ENCODE results near the gene EXOSC10. TPM values are rescaled to one million over a fixed set of nuclear protein-coding genes. Genes with fewer than 3 reads are reported as not detected.
"Not testable (repeated sequence)": the region's sequence is repeated elsewhere in the genome, so short reads cannot be mapped to it uniquely, and the experiment has no call there.

Gene EXOSC10
- total RNA-seq, 1 experiment from 2014 or later = 73.0 TPM

DNA sequence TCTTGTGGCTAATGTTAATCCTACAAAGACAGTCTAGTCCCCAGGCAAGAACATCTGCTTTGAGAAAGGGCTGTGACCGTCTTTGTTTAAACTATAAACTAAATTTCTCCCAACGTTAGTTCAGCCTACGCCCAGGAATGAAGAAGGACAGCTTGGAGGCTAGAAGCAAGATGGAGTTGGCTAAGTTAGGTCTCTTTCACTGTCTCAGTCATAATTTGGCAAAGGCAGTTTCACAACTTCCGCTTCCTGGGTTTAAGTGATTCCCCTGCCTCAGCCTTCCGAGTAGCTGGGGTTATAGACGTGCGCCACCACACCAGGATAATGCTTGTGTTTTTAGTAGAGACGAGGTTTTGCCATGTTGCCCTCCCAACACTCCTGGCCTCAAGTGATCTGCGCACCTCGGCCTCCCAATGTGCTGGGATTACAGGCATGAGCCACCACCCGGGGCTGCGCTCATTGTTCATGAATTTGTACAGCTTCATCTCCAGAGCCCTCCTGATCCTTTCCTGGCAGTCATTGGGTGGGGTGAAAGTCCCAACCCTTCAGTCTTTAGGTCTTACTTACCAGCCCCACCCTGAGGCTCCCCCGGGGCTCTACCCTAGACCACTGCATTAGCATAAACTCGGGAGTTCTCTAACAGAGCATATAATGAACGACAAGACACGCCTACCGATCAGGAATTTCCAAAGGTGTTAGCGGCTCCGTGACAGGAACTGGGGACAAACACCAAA is 47.7 kb downstream of the EXOSC10 start (continued):
- TF ChIP-seq FOXP4 (CRISPR knock-in tag; IDR thresholded peaks at IDR 0.05) = no peak

DNA sequence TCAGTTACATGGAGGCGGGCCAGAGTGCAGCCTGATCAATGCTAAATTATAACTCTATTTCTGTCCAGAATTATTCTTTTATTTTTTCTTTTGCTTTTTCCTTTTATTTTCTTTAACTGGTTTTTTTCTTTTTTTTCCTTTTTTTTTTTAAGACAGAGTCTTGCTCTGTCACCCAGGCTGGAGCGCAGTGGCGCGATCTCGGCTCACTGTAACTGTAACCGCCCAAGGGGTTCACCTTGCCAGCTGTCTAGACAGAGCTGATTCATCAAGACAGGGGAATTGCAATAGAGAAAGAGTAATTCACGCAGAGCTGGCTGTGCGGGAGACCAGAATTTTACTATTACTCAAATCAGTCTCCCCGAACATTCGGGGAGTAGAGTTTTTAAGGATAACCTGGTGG is 48.5 kb downstream of the EXOSC10 start:
- H3K9me3 Mint-ChIP-seq; H3K27ac Mint-ChIP-seq; ATAC-seq; DNase-seq (ENCODE audit: low spot score); H3K27me3 Mint-ChIP-seq (ENCODE audit: low read depth); H3K4me3 Mint-ChIP-seq; H3K36me3 Mint-ChIP-seq: not testable (repeated sequence)
- POLR2A ChIA-PET = interaction anchor here (0.7 to 1.2 kb wide), 2 partner anchors 32 to 48 kb away, joined by 5 read pairs; partner anchors contain the start of gene EXOSC10
- H3K4me1 Mint-ChIP-seq = peaks cover 17% of the 10 kb centered on the region
- CTCF ChIA-PET = interaction anchor here (0.7 to 6.6 kb wide), 3 partner anchors 9 to 222 kb away, joined by 3 to 59 read pairs (median 4); partner anchors contain the start of genes SRM and UBIAD1

DNA sequence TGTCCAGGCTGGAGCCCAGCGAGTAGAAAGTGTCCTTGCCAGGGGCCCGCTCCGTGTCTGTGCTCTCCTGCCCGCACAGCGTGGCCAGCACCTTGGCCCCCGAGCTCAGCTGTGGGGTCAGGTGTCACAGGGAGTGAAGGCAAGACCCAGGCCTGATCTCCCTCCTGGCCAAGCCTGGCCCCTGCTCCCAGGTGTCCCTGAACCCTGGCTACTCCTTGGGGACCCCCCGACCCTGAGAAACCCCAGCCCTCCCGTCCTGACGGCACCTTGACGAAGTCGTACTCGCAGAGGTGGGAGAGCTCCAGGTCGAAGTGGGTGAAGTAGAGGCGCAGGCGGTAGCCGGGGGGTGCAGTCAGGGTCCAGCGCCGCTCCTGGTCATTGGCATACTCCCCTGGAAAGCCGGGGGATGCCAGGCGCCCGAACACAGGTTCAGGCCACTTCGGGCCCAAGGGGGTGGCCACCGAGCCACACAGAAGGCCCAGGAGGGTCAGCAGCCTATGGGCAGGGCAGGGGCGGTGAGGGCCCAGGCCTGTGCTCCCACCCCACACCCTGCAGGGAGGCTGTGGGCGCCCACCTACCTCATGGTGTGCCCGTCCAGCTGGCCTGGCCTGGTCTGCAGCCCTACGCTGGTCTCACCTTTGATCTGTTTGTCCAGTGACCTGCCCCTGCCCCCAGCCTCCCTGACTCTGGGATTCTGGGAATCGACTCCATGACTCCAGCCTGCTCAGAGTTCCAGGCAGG is 52.9 kb downstream of the EXOSC10 start, which contains the start of gene MASP2:
TSS of gene MASP2 (minus strand) at position 615 of the 741 bp plus-strand sequence. CDS start at position 583, 32 bp downstream.
- CTCF ChIA-PET = interaction anchor here (0.5 to 3.6 kb wide), 2 partner anchors 9 to 77 kb away, joined by 4 to 49 read pairs; no protein-coding TSS in a partner anchor
- H3K9me3 Mint-ChIP-seq = no peaks in the 10 kb centered on the region
- H3K27me3 Mint-ChIP-seq (ENCODE audit: low read depth) = no peaks in the 10 kb centered on the region
- TF ChIP-seq KAT7 (CRISPR knock-in tag; IDR thresholded peaks at IDR 0.05; ENCODE audit: borderline replicate concordance) = no peak
- H3K4me3 Mint-ChIP-seq = no peak within 1 kb of the TSS
- peaks cover 6% of the 10 kb centered on the region for H3K4me1 Mint-ChIP-seq
- DNase-seq (ENCODE audit: low spot score) (no peak), ATAC-seq (no peak)
- no peaks in the 10 kb centered on the region for H3K36me3 Mint-ChIP-seq
- POLR2A ChIA-PET = interaction anchor here (1.4 kb wide), 1 partner anchor 10 kb away, joined by 3 read pairs; no protein-coding TSS in a partner anchor
- H3K27ac Mint-ChIP-seq = no peak within 1 kb of the TSS

- POLR2A ChIA-PET = interaction anchor here (1.4 kb wide), 1 partner anchor 10 kb away, joined by 3 read pairs; no protein-coding TSS in a partner anchor
- TF ChIP-seq ZNF317 (CRISPR knock-in tag; IDR thresholded peaks at IDR 0.05; ENCODE audit: borderline replicate concordance, low read depth) = no peak
- TF ChIP-seq, protein P1, sequence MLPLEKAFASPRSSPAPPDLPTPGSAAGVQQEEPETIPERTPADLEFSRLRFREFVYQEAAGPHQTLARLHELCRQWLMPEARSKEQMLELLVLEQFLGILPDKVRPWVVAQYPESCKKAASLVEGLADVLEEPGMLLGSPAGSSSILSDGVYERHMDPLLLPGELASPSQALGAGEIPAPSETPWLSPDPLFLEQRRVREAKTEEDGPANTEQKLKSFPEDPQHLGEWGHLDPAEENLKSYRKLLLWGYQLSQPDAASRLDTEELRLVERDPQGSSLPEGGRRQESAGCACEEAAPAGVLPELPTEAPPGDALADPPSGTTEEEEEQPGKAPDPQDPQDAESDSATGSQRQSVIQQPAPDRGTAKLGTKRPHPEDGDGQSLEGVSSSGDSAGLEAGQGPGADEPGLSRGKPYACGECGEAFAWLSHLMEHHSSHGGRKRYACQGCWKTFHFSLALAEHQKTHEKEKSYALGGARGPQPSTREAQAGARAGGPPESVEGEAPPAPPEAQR (CRISPR knock-in tag; IDR thresholded peaks at IDR 0.05) = no peak
- no peak for TF ChIP-seq PRDM15 (CRISPR knock-in tag; IDR thresholded peaks at IDR 0.05)
- no peak for TF ChIP-seq ESRRA (CRISPR knock-in tag; IDR thresholded peaks at IDR 0.05; ENCODE audit: borderline replicate concordance)
- TF ChIP-seq TEAD4 (CRISPR knock-in tag; IDR thresholded peaks at IDR 0.05) = no peak
- TF ChIP-seq, protein P2, sequence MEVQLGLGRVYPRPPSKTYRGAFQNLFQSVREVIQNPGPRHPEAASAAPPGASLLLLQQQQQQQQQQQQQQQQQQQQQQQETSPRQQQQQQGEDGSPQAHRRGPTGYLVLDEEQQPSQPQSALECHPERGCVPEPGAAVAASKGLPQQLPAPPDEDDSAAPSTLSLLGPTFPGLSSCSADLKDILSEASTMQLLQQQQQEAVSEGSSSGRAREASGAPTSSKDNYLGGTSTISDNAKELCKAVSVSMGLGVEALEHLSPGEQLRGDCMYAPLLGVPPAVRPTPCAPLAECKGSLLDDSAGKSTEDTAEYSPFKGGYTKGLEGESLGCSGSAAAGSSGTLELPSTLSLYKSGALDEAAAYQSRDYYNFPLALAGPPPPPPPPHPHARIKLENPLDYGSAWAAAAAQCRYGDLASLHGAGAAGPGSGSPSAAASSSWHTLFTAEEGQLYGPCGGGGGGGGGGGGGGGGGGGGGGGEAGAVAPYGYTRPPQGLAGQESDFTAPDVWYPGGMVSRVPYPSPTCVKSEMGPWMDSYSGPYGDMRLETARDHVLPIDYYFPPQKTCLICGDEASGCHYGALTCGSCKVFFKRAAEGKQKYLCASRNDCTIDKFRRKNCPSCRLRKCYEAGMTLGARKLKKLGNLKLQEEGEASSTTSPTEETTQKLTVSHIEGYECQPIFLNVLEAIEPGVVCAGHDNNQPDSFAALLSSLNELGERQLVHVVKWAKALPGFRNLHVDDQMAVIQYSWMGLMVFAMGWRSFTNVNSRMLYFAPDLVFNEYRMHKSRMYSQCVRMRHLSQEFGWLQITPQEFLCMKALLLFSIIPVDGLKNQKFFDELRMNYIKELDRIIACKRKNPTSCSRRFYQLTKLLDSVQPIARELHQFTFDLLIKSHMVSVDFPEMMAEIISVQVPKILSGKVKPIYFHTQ (CRISPR knock-in tag; IDR thresholded peaks at IDR 0.05) = no peak
- TF ChIP-seq TEAD1 (CRISPR knock-in tag; IDR thresholded peaks at IDR 0.05) = no peak
- TF ChIP-seq USF2 (CRISPR knock-in tag; IDR thresholded peaks at IDR 0.05) = no peak
- TF ChIP-seq ZNF425 (CRISPR knock-in tag; conservative IDR thresholded peaks at IDR 0.05) = no peak
These were observed 53.5 kb downstream of the EXOSC10 start for GRCh38 chr1:11046270-11046566.

More at GRCh38 chr1:11046270-11046566, 53.5 kb downstream of the EXOSC10 start:
- Mint-ChIP-seq H3K27ac (no peak overlapping the region), H3K4me1 (peaks cover 6% of the 10 kb centered on the region), H3K36me3 (no peaks in the 10 kb centered on the region), H3K27me3 (ENCODE audit: low read depth) (no peaks in the 10 kb centered on the region), H3K4me3 (no peak overlapping the region), H3K9me3 (no peaks in the 10 kb centered on the region)
- ATAC-seq (no peak), DNase-seq (ENCODE audit: low spot score) (no peak)
- CTCF ChIA-PET = interaction anchor here (0.6 to 3.6 kb wide), 6 partner anchors 8 to 125 kb away, joined by 3 to 49 read pairs (median 7); partner anchors contain the start of gene SRM
